Progenitor cell of endocrine pancreas (in vitro differentiated cells): Measurements from ENCODE around the gene C20orf202. TPM values are rescaled to one million over a fixed set of nuclear protein-coding genes. Genes with fewer than 3 reads are reported as not detected.
A peak's percentile ranks its signal among the peaks of the same experiment; 100 is the strongest.

Experiments
- DNase-seq: peaks from one replicate; pipeline ENCODE4 v3.0.0; 2021; ENCODE audit warnings: low spot score; ENCODE audit not compliant: unreplicated experiment
- H3K27ac Mint-ChIP-seq: 2 replicates; pipeline ENCODE4 v1.8.0; 2021; ENCODE audit warnings: mild to moderate bottlenecking, moderate library complexity, mixed read lengths
- H3K27me3 Mint-ChIP-seq: 2 replicates; pipeline ENCODE4 v1.8.0; 2021; ENCODE audit warnings: mixed read lengths
- H3K36me3 Mint-ChIP-seq: 2 replicates; pipeline ENCODE4 v1.8.0; 2022; ENCODE audit warnings: mixed read lengths; ENCODE audit not compliant: insufficient read depth
- H3K4me1 Mint-ChIP-seq: 2 replicates; pipeline ENCODE4 v1.8.0; 2021; ENCODE audit warnings: low read depth, mixed read lengths
- H3K4me3 Mint-ChIP-seq: 2 replicates; pipeline ENCODE4 v1.8.0; 2021; ENCODE audit warnings: low read depth, mild to moderate bottlenecking, moderate library complexity, mixed read lengths
- H3K9me3 Mint-ChIP-seq: 2 replicates; pipeline ENCODE4 v1.8.0; 2021; ENCODE audit warnings: low read depth, mixed read lengths
- CTCF ChIP-seq: fragments of 200-600 bp; sonication (generic); IDR thresholded peaks from one replicate; pipeline ENCODE4 v1.5.0; 2021; ENCODE audit warnings: antibody characterized with exemption, mild to moderate bottlenecking; ENCODE audit not compliant: unreplicated experiment
- total RNA-seq: library from RNA; stranded (reverse); gene quantifications from 2 replicates; pipeline ENCODE4 v1.2.1, GENCODE V29; 2021

C20orf202 gene
- total RNA-seq, 1 donor from 2014 or later = 0.26 TPM

GRCh38 chr20:1204576-1204975 lies 1.3 kb downstream of the C20orf202 start:
- H3K4me3 Mint-ChIP-seq = no peak overlapping the region
- peaks cover 23% of the 10 kb centered on the region for H3K27me3 Mint-ChIP-seq
- no peak overlapping the region for H3K27ac Mint-ChIP-seq
- TF ChIP-seq CTCF = no peak
- H3K36me3 Mint-ChIP-seq = no peaks in the 10 kb centered on the region
- DNase-seq = no peak
- H3K4me1 Mint-ChIP-seq = no peaks in the 10 kb centered on the region
- no peaks in the 10 kb centered on the region for H3K9me3 Mint-ChIP-seq

- peaks cover 17% of the 10 kb centered on the region for H3K27me3 Mint-ChIP-seq
- no peak for TF ChIP-seq CTCF
- H3K9me3 Mint-ChIP-seq = no peaks in the 10 kb centered on the region
- H3K4me3 Mint-ChIP-seq = no peak overlapping the region
- H3K36me3 Mint-ChIP-seq = no peaks in the 10 kb centered on the region
- H3K27ac Mint-ChIP-seq = no peak overlapping the region
- H3K4me1 Mint-ChIP-seq = no peaks in the 10 kb centered on the region
- no peak for DNase-seq
Measured at GRCh38 chr20:1205802-1206201, 2.5 kb downstream of the C20orf202 start.

- DNase-seq = no peak
- H3K4me1 Mint-ChIP-seq = no peaks in the 10 kb centered on the region
Measured at GRCh38 chr20:1206366-1207148, 3.3 kb downstream of the C20orf202 start.

GRCh38 chr20:1207293-1207878 lies 4.1 kb downstream of the C20orf202 start:
- Mint-ChIP-seq H3K4me1 (no peaks in the 10 kb centered on the region), H3K27me3 (peaks cover 26% of the 10 kb centered on the region), H3K27ac (no peak overlapping the region), H3K9me3 (no peaks in the 10 kb centered on the region), H3K36me3 (no peaks in the 10 kb centered on the region), H3K4me3 (no peak overlapping the region)
- TF ChIP-seq CTCF = no peak
- no peak for DNase-seq

More at GRCh38 chr20:1206366-1207148, 3.3 kb downstream of the C20orf202 start:
- TF ChIP-seq CTCF = no peak
- Mint-ChIP-seq H3K27ac (no peak overlapping the region), H3K27me3 (peaks cover 17% of the 10 kb centered on the region), H3K4me3 (no peak overlapping the region), H3K36me3 (no peaks in the 10 kb centered on the region), H3K9me3 (no peaks in the 10 kb centered on the region)

GRCh38 chr20:1209447-1210387 lies 6.5 kb downstream of the C20orf202 start:
- DNase-seq = no peak
- H3K4me3 Mint-ChIP-seq = no peak overlapping the region
- no peak overlapping the region for H3K27ac Mint-ChIP-seq
- no peaks in the 10 kb centered on the region for H3K36me3 Mint-ChIP-seq
- peaks cover 43% of the 10 kb centered on the region for H3K27me3 Mint-ChIP-seq
- peak; percentile 14 for TF ChIP-seq CTCF
- no peaks in the 10 kb centered on the region for H3K4me1 Mint-ChIP-seq
- no peaks in the 10 kb centered on the region for H3K9me3 Mint-ChIP-seq
